Body of pancreas (tissue), 4 donors: ENCODE data around the gene CD4.

Experiments used
- CTCF ChIP-seq, 7 experiments: fragments of 450-650 bp in 4 of 7; fragments of 200-600 bp in 3 of 7; sonication (generic) in 3 of 7; IDR thresholded peaks; one replicate each; pipeline ENCODE4 v1.5.1; 2016 to 2019; ENCODE audit warnings: antibody characterized with exemption in 7 of 7
- POLR2A ChIP-seq, 3 donors: fragments of 450-650 bp; IDR thresholded peaks; one replicate each; pipeline ENCODE4 v1.6.1; 2016; ENCODE audit warnings: antibody characterized with exemption in 3 of 3, mild to moderate bottlenecking in 2 of 3

- TF ChIP-seq CTCF (IDR thresholded peaks at IDR 0.05) (no peak), POLR2A (IDR thresholded peaks at IDR 0.05) (no peak)
Measured at GRCh38 chr12:6771091-6771495, 18.2 kb upstream of the CD4 start.
